Stimulated activated CD4-positive, alpha-beta T cell treated with anti-CD3 and anti-CD28 coated beads, TNF-alpha, amount 100 ng/mL, for 24 hours (primary cell): ENCODE measurements around the gene ZNF177.

Source experiments
- DNase-seq, 3 experiments: peaks; one replicate each; pipeline ENCODE4 v3.0.0-alpha.2; 2020; ENCODE audit warnings: low read depth in 3 of 3

The ZNF177 gene

GRCh38 chr19:9427941-9428340, 65.1 kb downstream of the ZNF177 start:
- no peak for DNase-seq

- DNase-seq, result no peak
These were observed 67.6 kb downstream of the ZNF177 start for GRCh38 chr19:9430444-9430843.

- DNase-seq, result peak in 1 of 3 experiments; percentile 35
These were observed 68.7 kb downstream of the ZNF177 start for GRCh38 chr19:9431475-9431874.
